ENCODE data around the gene PM20D1. TPM values are rescaled to one million over a fixed set of nuclear protein-coding genes. Genes with fewer than 3 reads are reported as not detected.

The PM20D1 gene
- total RNA-seq, 4 donors from 2014 or later, result not detected

DNA sequence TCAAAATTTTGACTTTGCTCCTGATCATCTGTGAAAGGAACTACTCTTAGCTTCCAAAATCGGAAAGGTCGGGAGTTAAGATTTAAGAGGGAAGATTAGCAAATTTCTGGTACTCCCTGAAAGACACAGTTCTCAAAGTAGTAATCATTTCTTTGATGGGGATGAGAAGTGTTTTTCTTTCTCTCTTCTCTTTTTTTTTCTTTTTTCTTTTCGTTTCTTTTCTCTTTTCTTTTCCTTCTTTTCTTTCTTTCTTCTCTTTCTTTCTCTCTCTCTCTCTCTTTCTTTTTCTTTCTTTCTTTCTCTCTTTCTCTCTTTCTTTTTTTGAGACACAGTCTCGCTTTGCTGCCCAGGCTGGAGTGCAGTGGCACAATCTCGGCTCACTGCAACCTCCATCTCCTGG is 69.6 kb downstream of the PM20D1 start:
- peaks cover 0 to 7% (median 0%) of the 10 kb centered on the region in 4 donors for H3K4me1 ChIP-seq
- no peaks in the 10 kb centered on the region for H3K36me3 ChIP-seq
- intact Hi-C loops (cut with DNase I; ENCODE audit: low total_unique reads), result no loop called here
- H3K4me3 ChIP-seq, result no peak overlapping the region
- no peak overlapping the region for H3K27ac ChIP-seq
- no peaks in the 10 kb centered on the region for H3K9me3 ChIP-seq
- 84 to 85% methylated on average over 3 to 5 of the region's 5 CpGs for WGBS, 2 donors (ENCODE audit: low coverage in 1 of 2)
- no peak for TF ChIP-seq POLR2AphosphoS5 (IDR thresholded peaks at IDR 0.05)
- no peaks in the 10 kb centered on the region for H3K27me3 ChIP-seq
- no peak for DNase-seq
- in situ Hi-C loops (cut with MboI; ENCODE audit: low pct_ligation_motif_present in 1 of 4, low pct_unique_long_range_greater_than_20kb in 1 of 4, low sequenced_read_pairs in 3 of 4), result loop anchor here (25.0 kb wide), 3 partner anchors 132 to 332 kb away; partner anchors contain the start of gene AVPR1B (in 4 of the 4)

Other genes with a start within 250 kb of the PM20D1 start
- 10 to 100 TPM; 16.0 to 24.1 (median 19.7) TPM for gene ELK4, start 218.1 kb downstream of the PM20D1 start, total RNA-seq
- 10 to 100 TPM; 12.2 to 29.1 (median 17.0) TPM for gene SLC45A3, start 169.6 kb downstream of the PM20D1 start, total RNA-seq
- 10 to 100 TPM; 21.7 to 45.7 (median 35.1) TPM for gene NUCKS1, start 100.0 kb downstream of the PM20D1 start, total RNA-seq
- 10 to 100 TPM in 2 of 4 donors, 1 to 10 TPM in 2; 1.1 to 13.9 (median 10.2) TPM for gene RAB29, start 74.7 kb downstream of the PM20D1 start, total RNA-seq
- 1 to 10 TPM; 5.1 to 7.0 (median 5.6) TPM for gene SLC41A1, start 36.9 kb downstream of the PM20D1 start, total RNA-seq
- not detected for gene SLC26A9, start 93.3 kb upstream of the PM20D1 start, total RNA-seq
- gene RAB7B, start 153.3 kb upstream of the PM20D1 start, total RNA-seq, result under 1 TPM in 2 of 4 donors, not detected in 2; 0.27 to 0.32 TPM
- 10 to 100 TPM in 2 of 4 donors, 1 to 10 TPM in 2; 2.6 to 14.3 (median 6.7) TPM for gene CTSE, start 173.8 kb upstream of the PM20D1 start, total RNA-seq
- gene RHEX, start 203.0 kb upstream of the PM20D1 start, total RNA-seq, result 1 to 10 TPM in 1 of 4 donors, under 1 TPM in 1, not detected in 2; 0.96 to 4.8 TPM